HepG2 (cell line): ENCODE measurements around the gene MRPS21. TPM values are rescaled to one million over a fixed set of nuclear protein-coding genes. Genes with fewer than 3 reads are reported as not detected.

Source experiments
- ATAC-seq: fragments of 200-7000 bp; cut with Tn5 transposase; 3 replicates; pipeline ENCODE4 v1.9.1; 2020; ENCODE audit warnings: mild to moderate bottlenecking, moderate library complexity
- BruUV-seq: library from RNA; stranded (reverse); fragments of 400-500 nt; replicated peaks from 2 replicates; lab custom pipeline; 2021; lab: Mats Ljungman, UMichigan
- CTCF ChIA-PET: fragments of 300-600 bp; formaldehyde crosslinking; extraction: SDS; loops from one replicate; lab custom pipeline; 2021; ENCODE audit warnings: low total read pairs, inconsistent platforms, low intra/inter-chr PET ratio; lab: Yijun Ruan, JAX
- POLR2A ChIA-PET: fragments of 350-600 bp; sonication (Branson Sonifier 250); formaldehyde crosslinking; loops from one replicate; lab custom pipeline; 2020; ENCODE audit warnings: antibody characterized with exemption, inconsistent platforms; lab: Yijun Ruan, JAX
- DNase-seq: peaks from one replicate; pipeline ENCODE4 v3.0.0-alpha.2; 2015; ENCODE audit warnings: low spot score
- FAIRE-seq: peaks from 3 replicates; lab custom pipeline; 2011; peaks lifted over from hg19 to GRCh38; lab: Jason Lieb, UNC
- H2AFZ ChIP-seq: one replicate; pipeline ENCODE4 v1.6.1; 2011; ENCODE audit warnings: low read length, inconsistent platforms
- H3K27ac ChIP-seq: fragments of 300-600 bp; 3 replicates; pipeline ENCODE4 v1.8.0; 2011; ENCODE audit warnings: mixed run types, mild to moderate bottlenecking, mixed read lengths, low read length, inconsistent platforms; ENCODE audit not compliant: insufficient read depth; ENCODE audit errors: extremely low read length
- H3K27me3 ChIP-seq, 2 experiments: fragments of 200-600 bp in 1 of 2; 2 replicates in 1 of 2; 3 replicates in 1 of 2; pipeline versions ENCODE4 v1.6.0 to v1.8.0; 2011; ENCODE audit warnings: low read length in 2 of 2, mild to moderate bottlenecking in 2 of 2, moderate library complexity in 2 of 2, inconsistent platforms in 1 of 2; ENCODE audit not compliant: insufficient read depth in 2 of 2, control insufficient read depth in 1 of 2
- H3K36me3 ChIP-seq, 2 experiments: fragments of 200-600 bp in 1 of 2; replicated peaks in 1 of 2; 2 replicates in 1 of 2; 3 replicates in 1 of 2; pipeline versions ENCODE4 v1.5.1 to v1.8.0; 2011; ENCODE audit warnings: low read length in 2 of 2, inconsistent platforms in 1 of 2; ENCODE audit not compliant: insufficient read depth in 2 of 2, control insufficient read depth in 1 of 2
- H3K4me1 ChIP-seq: 2 replicates; pipeline ENCODE4 v1.5.1; 2012; ENCODE audit warnings: low read length, inconsistent platforms; ENCODE audit not compliant: insufficient read depth
- H3K4me2 ChIP-seq: 2 replicates; pipeline ENCODE4 v1.6.0; 2011; ENCODE audit warnings: low read depth, low read length, inconsistent platforms
- H3K4me3 ChIP-seq, 3 experiments: fragments of 200-600 bp in 1 of 3; sonication (generic), shearing (Covaris generic) in 1 of 3; replicated peaks in 1 of 3; 2 replicates each; pipeline ENCODE4 v1.5.1; 2011 to 2016; ENCODE audit warnings: low read length in 3 of 3, inconsistent platforms in 2 of 3, low read depth in 2 of 3, mild to moderate bottlenecking in 2 of 3, control low read depth in 1 of 3, mixed read lengths in 1 of 3; ENCODE audit not compliant: insufficient read depth in 1 of 3
- H3K79me2 ChIP-seq: one replicate; pipeline ENCODE4 v1.6.1; 2011; ENCODE audit warnings: low read length, inconsistent platforms; ENCODE audit not compliant: insufficient read depth
- H3K9ac ChIP-seq: 2 replicates; pipeline ENCODE4 v1.6.0; 2011; ENCODE audit warnings: mild to moderate bottlenecking, low read depth, low read length, inconsistent platforms; ENCODE audit not compliant: insufficient read depth
- H3K9me3 ChIP-seq: 2 replicates; pipeline ENCODE4 v1.5.1; 2012; ENCODE audit warnings: mild to moderate bottlenecking, low read length
- H4K20me1 ChIP-seq: 2 replicates; pipeline ENCODE4 v1.6.0; 2011; ENCODE audit warnings: inconsistent platforms, mild to moderate bottlenecking, low read length, moderate library complexity; ENCODE audit not compliant: insufficient read depth
- DDIT3 ChIP-seq: sonication (generic); formaldehyde crosslinking; IDR thresholded peaks from 2 replicates; pipeline ENCODE4 v1.4.0; 2020; ENCODE audit warnings: mild to moderate bottlenecking, missing genetic modification reagents
- FOXK2 ChIP-seq: fragments of 450-650 bp; IDR thresholded peaks from 2 replicates; pipeline ENCODE4 v1.6.1; 2016
- HMGA1 ChIP-seq: sonication (generic); formaldehyde crosslinking; conservative IDR thresholded peaks from 2 replicates; pipeline ENCODE4 v1.4.0; 2020; ENCODE audit warnings: missing genetic modification reagents
- MXD1 ChIP-seq: sonication (generic); formaldehyde crosslinking; IDR thresholded peaks from 2 replicates; pipeline ENCODE4 v1.4.0; 2020; ENCODE audit warnings: mild to moderate bottlenecking, missing genetic modification reagents
- PRDM15 ChIP-seq: sonication (generic); formaldehyde crosslinking; IDR thresholded peaks from 2 replicates; pipeline ENCODE4 v1.4.0; 2020; ENCODE audit warnings: missing genetic modification reagents
- SMC3 ChIP-seq: IDR thresholded peaks from 2 replicates; pipeline ENCODE4 v1.6.1; 2011; ENCODE audit warnings: low read length, improper control_type of control experiment
- XRCC5 ChIP-seq: fragments of 200-400 bp; formaldehyde crosslinking; optimal IDR thresholded peaks from 2 replicates; pipeline ENCODE3; 2017; ENCODE audit warnings: mild to moderate bottlenecking, low read length
- ZFP90 ChIP-seq: sonication (generic); formaldehyde crosslinking; IDR thresholded peaks from 2 replicates; pipeline ENCODE4 v1.8.0; 2022; ENCODE audit warnings: missing genetic modification reagents, mild to moderate bottlenecking, inconsistent platforms, borderline replicate concordance
- ZNF205 ChIP-seq: IDR thresholded peaks from 2 replicates; pipeline ENCODE4 v1.6.1; 2018; ENCODE audit warnings: missing biosample characterization, missing genetic modification reagents
- ZNF224 ChIP-seq: sonication (generic); formaldehyde crosslinking; IDR thresholded peaks from 2 replicates; pipeline ENCODE4 v1.5.0; 2020; ENCODE audit warnings: mild to moderate bottlenecking, missing genetic modification reagents
- ZNF496 ChIP-seq: sonication (generic); formaldehyde crosslinking; IDR thresholded peaks from 2 replicates; pipeline ENCODE4 v1.8.1; 2023; ENCODE audit warnings: mild to moderate bottlenecking, moderate library complexity, missing genetic modification reagents; ENCODE audit not compliant: insufficient replicate concordance
- ZNF564 ChIP-seq: sonication (generic); formaldehyde crosslinking; IDR thresholded peaks from 2 replicates; pipeline ENCODE4 v1.8.1; 2023; ENCODE audit warnings: mild to moderate bottlenecking, missing genetic modification reagents
- ZNF883 ChIP-seq: sonication (generic); formaldehyde crosslinking; IDR thresholded peaks from 2 replicates; pipeline ENCODE4 v1.5.1; 2020; ENCODE audit warnings: mild to moderate bottlenecking, missing genetic modification reagents; ENCODE audit errors: not compliant biosample characterization
- WGBS: methylation state at CpG from one replicate; pipeline ENCODE4 v1.1.6; 2017; ENCODE audit warnings: low lambda C conversion rate; 5-methylcytosine and 5-hydroxymethylcytosine counted together
- in situ Hi-C: cut with HindIII; loops from 2 replicates; pipeline ENCODE4 v1.10.0; 2017; ENCODE audit warnings: low pct_unique_long_range_greater_than_20kb; ENCODE audit not compliant: extremely low pct_ligation_motif_present
- intact Hi-C: fragments of 100-400 bp; cut with micrococcal nuclease; formaldehyde crosslinking; loops from one replicate; pipeline ENCODE4 v1.10.0; 2022; ENCODE audit not compliant: unreplicated experiment
- polyA plus RNA-seq, 8 experiments: library from polyadenylated mRNA; depleted of rRNA in 3 of 8; stranded (reverse) in 7 of 8; unstranded in 1 of 8; fragments of >200 nt; fragmentation: Illumina TruSeq in 4 of 8; extraction: Trizol in 4 of 8; gene quantifications; 2 replicates each; pipeline versions ENCODE4 v1.2.1 to v1.2.3, GENCODE V29; 2011 to 2016; ENCODE audit warnings: low read depth in 4 of 8, missing spikeins in 1 of 8, mixed read lengths in 1 of 8; ENCODE audit not compliant: insufficient read depth in 1 of 8
- total RNA-seq, 5 experiments: library from RNA; depleted of rRNA; stranded (reverse); fragments of >200 nt; fragmentation: Illumina TruSeq; extraction: Trizol; gene quantifications; 2 replicates each; pipeline ENCODE4 v1.2.3, GENCODE V29; 2016; ENCODE audit warnings: low read depth in 1 of 5

Gene MRPS21
- total and polyA plus RNA-seq, 2 of the 13 experiments (the other 11 are each of a cell fraction or from before 2014, with no cell fraction given) = 59.4 to 64.2 TPM

- H3K4me2 ChIP-seq = peak overlapping the region; percentile 86
- peaks cover 24% of the 10 kb centered on the region for H3K4me1 ChIP-seq
- peaks cover 8 to 26% of the 10 kb centered on the region in 2 experiments; a peak in 4 of 5 replicates for H3K36me3 ChIP-seq
- no TSS peak for BruUV-seq
- peaks cover 21% of the 10 kb centered on the region for H3K79me2 ChIP-seq
- H3K27ac ChIP-seq = peak overlapping the region; percentile 66
- H3K9me3 ChIP-seq = no peaks in the 10 kb centered on the region
- intact Hi-C loops (no loop called here), in situ Hi-C loops (no loop called here)
- peak overlapping the region; percentile 87 for H3K9ac ChIP-seq
- 20% methylated on average over 6 of the region's 6 CpGs for WGBS
- ChIA-PET POLR2A (interaction anchor here (2.1 kb wide), 1 partner anchor 10 kb away, joined by 32 read pairs; the partner anchor contains the start of gene CA14), CTCF (no interaction called here)
- peak overlapping the region; percentile 88 for H3K4me3 ChIP-seq
- DNase-seq = no peak
- no peaks in the 10 kb centered on the region for H4K20me1 ChIP-seq
- no peak for FAIRE-seq
- H2AFZ ChIP-seq = no peak overlapping the region
- H3K27me3 ChIP-seq = no peaks in the 10 kb centered on the region
- no peak for ATAC-seq
- TF ChIP-seq DDIT3 (CRISPR knock-in tag) (no peak), FOXK2 (no peak), PRDM15 (no peak), ZFP90 (CRISPR knock-in tag) (no peak), ZNF205 (CRISPR knock-in tag) (no peak), HMGA1 (CRISPR knock-in tag) (no peak), ZNF564 (CRISPR knock-in tag) (no peak), XRCC5 (no peak), ZNF883 (CRISPR knock-in tag) (no peak), ZNF224 (CRISPR knock-in tag) (no peak), MXD1 (CRISPR knock-in tag) (no peak), ZNF496 (no peak), SMC3 (no peak)
These were observed 25.8 kb upstream of the MRPS21 start for GRCh38 chr1:150267896-150268295.
